HG03439 (cell line): ENCODE measurements around the gene LYZL6.
"Not testable (repeated sequence)": the region's sequence is repeated elsewhere in the genome, so short reads cannot be mapped to it uniquely, and the experiment has no call there.

Experiments
- ATAC-seq: cut with Tn5 transposase; IDR thresholded peaks from one replicate; pipeline ENCODE4 v1.9.1; 2021; ENCODE audit warnings: mild to moderate bottlenecking, moderate library complexity; ENCODE audit not compliant: unreplicated experiment

The LYZL6 gene

DNA sequence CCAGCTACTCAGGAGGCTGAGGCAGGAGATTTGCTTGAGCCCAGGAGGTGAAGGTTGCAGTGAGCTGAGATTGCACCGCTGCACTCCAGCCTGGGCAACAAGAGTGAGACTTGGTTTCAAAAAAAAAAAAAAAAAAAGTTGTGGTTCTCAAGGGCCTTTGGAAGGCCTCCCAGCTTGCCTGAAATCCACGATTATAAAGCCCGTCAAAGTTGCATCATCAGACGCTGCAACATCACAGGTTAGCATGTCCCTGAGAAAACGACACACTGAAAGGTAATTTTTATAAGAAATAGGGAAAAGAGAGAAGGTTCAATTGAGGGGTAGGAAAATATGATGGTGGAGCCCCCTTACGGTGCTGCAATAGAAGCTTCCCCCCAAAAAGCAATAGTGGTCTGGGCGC, 4.6 kb upstream of the LYZL6 start:
- ATAC-seq = no peak

DNA sequence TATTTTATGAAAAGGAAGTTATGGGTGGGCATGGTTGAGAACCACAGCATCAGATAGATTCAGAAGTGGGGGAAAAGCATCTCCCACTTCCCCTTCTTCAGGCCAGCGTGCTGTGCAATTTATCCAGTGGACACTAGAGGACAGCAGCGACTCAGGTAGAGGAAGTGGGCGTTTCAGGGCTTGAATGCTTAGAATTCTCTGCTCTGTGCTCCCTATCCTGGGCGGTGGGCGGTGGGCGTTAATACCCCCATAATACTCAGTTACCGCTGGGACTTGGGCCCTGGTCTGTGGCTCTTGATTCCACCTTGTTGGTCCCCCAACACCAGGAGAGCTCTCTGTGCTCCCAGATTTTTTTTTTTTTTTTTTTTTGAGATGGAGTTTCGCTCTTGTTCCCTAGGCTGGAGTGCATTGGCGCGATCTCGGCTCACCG, 3.7 kb upstream of the LYZL6 start:
- ATAC-seq = no peak

DNA sequence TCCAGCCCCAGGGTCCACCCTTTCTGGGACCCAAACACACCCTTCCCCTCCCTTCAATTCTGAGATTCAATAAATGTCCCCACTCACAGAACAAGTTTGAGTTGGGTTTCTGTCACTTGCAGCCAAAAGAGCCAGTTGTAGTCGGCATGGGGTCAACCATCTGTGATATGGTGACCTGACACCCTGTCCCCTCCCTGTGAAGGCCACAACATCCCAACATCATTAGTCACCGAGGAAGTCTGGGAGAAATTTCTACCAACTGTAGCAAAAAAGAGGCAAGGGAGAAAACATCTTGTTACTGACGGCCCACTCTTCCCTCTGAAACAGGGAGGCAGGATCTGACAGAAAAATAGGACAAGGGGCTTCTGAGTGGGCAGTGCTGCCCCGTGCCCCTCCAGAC, 638 bp upstream of the LYZL6 start:
- no peak for ATAC-seq

DNA sequence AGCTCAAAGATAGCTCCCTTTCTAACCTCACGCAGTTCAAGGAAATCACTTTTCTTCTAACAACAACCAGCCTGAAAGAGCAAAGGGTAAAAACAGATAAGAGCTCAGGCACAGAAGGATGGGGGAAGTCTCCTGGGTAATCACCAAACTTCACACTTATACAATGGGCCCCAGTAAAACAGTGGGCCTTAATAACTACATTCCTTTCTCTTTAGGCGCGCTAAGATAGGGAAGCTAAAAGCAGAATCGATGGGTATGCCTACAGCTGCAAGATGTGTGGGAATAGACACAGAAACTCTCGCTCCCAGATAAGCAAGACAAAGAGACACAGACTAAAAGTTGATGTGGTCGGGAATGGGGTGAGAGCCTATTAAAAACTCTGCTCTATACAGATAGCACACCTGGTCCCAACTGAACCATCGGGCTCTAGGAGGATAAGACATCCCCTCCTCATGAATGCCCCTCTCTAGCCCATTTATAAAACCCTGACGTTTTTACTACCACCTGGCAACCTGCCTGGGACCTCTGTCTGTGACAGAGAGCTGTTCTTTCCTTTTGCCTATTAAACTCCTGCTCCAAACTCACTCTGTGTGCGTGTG, 826 bp downstream of the LYZL6 start:
- ATAC-seq = no peak

DNA sequence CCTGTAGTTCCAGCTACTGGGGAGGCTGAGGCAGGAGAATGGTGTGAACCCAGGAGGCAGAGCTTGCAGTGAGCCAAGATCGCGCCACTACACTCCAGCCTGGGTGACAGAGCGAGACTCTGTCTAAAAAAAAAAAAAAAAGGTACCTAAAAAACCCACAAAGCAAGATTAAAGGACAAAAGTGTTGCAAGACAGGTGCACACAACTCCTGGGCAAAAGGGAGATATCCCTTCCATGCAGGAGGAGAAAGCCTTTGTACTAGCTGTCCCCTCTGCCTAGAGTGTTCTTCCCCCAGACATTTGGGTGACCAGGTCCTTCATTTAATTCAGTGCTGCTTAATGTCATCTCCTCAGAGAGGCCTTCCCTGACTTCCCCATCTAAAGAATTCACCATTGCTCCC, 5.0 kb downstream of the LYZL6 start:
- ATAC-seq = not testable (repeated sequence)

DNA sequence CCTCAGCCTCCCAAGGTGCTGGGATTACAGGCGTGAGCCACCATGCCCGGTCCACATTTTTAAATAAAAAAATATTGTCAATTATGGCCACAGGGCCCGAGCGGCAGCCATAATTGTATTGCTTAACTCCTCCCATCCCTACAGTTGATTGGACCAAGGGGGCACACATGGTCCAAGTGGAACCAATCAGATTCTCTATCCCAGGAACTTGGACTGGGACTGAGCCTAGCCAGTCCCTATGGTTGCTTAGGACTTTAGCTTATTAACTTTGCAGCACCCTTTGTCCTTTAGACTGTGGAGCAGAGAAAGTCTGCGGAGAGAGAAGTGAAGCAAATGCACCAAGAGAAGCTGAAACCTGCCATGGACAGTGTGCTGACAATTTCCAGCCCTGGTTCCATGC, 7.5 kb downstream of the LYZL6 start:
- ATAC-seq = no peak

DNA sequence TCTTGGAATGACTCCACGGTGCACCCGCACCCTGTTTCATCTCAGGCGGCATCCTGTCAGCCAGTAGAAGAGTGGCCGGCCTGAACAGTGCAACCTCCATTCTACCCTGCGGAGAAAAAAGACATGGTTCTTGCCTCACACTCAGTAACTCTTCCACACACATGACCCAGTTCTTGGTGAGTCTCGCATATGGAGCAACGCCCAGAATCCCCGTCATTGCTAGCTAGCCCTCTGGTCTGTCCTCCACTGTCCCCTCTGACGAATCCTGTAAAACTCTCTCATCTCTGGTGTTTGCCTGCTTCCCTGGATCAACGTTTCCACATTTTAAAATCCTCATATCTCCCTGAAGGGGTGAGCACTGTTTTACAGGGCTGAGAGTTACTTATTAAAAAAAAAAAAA, 8.8 kb downstream of the LYZL6 start:
- ATAC-seq = no peak

DNA sequence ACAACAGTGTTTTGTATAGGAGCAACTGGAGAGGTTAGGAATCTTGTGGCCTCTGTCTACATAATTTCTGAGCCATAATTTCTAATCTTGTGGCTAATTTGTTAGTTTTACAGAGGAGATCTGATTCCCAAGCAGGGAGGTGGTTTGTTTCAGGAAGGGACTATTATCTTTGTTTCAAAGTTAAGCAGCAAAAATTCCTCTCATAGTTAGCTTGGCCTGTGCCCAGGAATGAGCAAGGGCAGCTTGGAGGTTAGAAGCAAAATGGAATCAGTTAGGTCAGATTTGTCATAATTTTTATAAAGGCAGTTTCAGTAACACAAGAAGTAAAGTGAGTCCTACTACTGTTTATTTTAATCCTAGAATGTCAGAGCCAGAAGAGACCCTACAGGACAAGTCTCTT, 10.9 kb downstream of the LYZL6 start:
- no peak for ATAC-seq

DNA sequence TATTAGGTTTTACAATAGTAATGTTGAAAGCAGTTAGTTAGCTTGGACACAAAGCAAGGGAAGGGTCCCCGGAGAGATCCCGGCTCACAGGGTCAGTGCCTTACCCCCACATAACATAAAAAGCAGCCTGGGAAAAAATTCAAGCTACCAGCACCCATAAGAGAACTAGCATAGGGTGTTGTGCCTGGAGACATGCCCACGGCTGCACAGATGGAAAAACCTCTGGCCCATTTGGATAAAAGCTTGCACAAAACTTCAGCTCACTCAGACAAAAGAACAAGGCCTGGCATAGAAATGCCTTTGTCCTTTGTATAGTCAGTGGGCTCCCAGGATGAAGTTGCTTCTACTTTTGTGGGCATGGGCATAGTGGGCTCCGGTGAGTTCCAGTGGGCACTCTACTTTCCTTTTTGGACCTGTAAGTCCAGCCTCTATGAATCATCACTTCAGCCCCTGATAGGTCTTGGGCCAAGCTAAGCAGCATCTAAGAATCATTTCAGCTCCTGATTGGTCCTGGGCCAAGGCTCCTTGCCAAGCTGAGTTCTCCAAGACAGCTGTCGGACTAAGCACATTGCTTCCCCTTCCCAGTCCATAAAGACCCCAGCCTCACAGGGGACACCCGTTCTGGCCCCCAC, 11.6 kb downstream of the LYZL6 start:
- ATAC-seq = no peak

DNA sequence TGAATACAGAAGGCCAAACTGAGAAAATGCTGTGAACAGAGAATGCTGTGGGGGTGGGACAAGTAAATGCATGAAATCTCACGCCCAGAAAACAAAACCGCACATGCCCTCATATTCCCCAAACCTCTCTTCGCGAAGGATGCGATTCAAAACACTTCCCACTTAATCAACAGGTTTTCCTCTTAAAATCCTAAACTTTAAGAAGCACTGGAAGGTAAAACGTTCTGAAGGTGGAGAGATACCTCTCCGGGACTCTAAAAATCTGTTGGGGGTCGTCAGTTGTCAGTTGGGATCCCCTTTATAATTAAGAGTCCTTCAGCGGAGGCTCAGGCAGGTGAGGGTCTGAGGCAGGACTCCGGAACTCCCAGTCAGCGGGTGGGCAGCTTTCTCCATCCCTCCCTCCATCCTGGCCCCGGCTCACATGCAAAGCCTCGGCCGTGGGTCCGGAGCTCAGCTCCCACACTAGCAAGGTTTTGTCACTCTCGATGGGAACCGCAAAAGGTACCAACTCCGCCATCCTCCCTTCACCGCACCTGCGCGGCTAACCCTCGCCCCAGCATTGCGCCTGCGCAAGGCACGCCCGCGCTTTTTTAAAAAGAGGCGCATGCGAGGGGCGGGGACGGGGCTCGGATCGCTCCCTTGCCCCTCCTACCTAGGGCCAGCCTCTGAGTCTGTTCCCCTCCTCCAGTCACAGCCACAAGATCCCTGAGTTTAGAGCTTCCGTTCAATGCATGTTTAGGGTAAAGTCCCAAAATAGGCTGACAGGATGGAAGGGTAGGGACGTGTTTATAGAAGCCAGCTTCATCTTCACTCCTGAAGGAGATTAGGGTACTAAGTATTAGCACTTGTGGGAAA, 13.1 kb downstream of the LYZL6 start, which contains the start of gene RDM1:
TSS of gene RDM1 (minus strand) at position 563 of the 855 bp plus-strand sequence. CDS start at position 517, 46 bp downstream.
- peak; percentile 66 for ATAC-seq

DNA sequence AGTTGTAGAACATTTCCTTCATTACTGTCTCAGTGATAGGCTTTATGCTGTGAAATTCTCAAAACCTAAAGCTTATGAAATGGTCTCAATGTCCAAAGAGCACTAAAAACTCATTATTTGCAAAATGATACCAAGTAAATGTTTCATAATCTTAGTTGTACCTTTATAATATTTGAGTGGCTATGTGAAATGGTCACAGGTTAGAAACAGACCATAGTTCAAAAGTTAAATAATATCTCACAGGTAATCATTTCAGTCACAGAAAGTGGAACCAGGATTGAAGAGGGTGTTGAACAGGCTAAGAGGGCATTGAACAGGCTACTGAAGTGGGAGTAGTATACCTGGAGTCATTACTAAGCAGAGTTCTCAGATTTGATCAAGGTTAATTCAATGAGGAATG, 15.8 kb downstream of the LYZL6 start:
- ATAC-seq = no peak

DNA sequence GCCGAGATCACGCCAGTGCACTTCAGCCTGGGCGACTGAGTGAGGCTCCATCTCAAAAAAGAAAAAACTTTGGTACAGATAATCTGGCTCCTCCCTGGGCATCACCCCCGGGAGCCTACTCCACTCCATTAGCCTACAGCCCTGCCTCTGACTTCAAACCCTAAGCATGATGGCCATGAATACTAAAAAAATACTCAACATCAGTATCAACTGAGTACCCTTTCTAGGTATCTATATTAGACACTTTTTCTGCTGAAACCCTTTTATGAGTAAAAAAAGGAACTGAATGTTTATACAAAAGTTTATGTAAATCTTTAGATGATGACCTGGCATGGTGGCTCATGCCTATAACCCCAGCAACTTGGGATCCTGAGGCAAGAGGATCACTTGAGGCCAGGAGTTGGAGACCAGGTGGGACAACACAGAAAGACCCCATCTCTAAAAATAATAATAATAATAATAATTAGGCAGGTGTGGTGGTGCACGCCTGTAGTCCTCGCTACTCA, 19.9 kb downstream of the LYZL6 start:
- no peak for ATAC-seq

DNA sequence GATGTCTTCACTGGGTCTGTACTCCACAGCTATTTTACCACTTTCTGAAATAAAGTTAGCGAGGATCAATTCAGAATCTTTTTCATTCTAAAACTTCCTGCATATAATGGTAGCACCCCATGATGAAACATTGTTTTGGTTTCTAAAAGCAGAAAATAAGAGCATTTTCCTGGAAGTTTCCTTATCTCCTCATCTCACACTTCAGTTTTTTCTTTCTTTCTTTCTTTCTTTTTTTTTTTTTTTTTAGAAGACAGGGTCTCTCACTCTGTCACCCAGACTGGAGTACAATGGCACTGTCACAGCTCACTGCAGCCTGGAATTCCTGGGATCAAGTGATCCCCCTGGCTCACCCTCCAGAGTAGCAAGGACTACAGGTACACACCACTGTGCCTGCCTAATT, 23.3 kb downstream of the LYZL6 start:
- no peak for ATAC-seq

DNA sequence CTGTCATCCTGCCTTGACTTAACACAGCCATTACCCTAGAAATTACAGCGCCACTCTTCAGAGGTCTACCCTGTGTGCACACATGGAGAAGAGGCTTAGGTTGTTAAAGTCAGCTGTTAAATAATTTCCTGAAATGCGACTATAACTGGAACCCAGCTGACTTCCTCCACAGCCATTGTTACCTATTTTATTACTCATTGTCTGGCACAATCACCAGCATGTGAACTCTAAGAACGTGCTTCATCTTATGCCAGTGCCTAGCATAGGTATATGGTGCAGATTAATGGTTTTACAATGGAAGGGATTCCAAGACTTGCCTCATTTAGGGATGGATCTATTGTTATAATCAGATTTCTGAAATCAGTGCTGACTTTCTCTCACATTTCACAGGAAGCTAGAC, 24.8 kb downstream of the LYZL6 start:
- no peak for ATAC-seq

DNA sequence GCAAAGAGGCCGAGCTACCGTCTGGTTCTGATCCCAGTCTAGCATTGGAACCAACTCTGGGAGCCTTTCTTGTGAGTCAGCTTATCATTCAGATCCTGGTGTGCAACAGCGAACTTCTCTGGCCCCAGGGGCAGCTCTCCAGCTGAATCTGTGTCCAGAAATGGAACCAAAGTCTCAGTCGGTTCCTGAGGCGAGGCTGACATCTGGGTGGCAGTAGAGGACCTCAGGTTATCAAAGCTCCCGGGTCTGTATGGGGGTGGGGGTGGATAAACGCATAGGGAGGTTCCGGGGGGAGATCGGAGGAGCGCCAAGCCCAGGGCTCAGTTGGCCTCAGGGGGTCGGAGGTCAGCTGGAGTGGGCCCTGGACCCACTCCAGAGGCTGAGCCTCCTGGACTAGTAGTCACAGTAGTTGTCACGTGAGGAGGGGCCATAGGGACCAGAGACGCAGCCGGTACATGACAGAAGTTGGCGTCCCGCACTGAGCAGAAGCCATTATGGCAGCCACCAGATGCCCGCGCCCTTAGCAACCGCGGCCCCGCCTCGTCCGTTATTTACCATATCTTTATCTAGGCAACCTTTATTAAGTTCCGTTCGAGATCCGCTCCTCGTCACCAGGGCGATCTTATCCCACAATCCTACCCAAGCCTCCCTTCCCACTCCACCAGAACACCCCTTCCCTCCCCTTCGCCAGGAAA, 25.8 kb downstream of the LYZL6 start:
- ATAC-seq = no peak

DNA sequence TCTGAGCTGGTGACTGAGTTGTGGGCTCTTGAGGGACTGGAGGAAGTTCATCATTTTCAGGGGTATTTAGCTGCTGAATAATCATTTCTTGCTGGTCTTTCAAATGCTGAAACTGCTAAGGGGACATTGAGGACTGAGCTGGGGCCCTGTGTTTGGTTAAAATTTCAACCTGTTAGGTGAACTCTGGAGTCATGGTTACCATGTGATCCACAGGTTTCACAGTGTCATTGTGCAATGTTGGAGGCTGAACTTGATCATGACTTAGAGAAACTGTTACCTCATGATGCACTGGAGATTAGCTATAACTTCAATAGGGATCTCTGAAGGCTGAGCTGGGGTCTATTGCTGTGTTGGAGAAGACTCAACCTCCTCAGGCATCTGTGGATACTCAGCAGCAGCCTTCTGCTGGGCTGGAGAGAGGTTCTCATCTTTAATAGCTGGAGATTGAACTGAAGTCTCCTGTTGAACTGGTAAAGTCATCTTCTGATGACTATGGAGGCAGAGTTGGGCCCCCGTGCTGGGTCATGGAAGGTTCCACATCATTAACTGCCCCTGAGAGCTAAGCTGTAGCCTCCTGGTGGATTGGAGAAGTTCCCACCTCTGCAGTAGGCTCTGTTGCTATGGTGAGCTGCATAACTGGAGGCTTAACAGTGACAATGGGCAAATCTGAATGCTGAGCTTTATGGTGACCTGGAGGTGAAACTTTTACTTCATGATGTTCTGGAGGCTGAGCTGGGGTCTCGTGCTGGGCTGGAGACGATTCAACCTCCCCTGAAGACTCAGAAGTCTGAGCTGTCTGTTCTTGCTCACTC, 28.2 kb downstream of the LYZL6 start:
- no peak for ATAC-seq

DNA sequence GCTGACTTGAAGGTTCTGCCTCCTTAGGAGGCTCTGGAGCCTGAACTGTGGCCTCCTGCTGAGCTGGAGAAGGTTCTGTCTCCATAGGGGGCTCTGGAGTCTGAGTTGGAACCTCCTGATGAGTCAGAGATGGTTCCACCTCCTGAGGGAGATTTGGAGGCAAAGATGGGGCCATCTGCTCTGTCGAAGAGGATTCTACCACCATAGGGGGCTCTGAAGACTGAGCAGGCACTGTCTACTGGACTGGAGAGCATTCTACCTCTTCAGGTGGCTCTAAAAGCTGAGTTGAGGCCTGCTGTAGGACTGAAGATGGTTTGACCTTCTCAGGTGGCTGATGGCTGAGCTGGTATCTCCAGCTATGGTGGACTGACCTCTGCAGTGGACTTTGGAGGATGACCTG, 29.2 kb downstream of the LYZL6 start:
- no peak for ATAC-seq

DNA sequence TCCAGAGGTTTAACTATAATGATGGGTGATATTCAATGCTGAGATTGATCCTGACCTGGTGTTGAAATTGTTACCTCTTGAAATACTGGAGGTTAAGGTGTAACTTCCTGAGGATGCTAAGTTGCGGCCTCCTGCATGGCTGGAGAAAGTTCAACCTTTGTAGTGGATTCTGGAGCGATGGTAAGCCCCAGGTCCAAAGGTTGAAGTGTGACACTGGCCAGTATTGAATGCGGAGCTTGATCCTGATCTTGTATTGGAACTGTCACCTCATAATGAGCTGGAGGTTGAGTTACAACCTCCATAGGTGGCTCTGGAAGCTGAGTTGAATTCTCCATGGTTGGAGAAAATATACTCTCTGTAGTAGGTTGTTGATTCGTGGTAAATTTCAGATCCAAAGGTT, 29.9 kb downstream of the LYZL6 start:
- ATAC-seq = no peak

DNA sequence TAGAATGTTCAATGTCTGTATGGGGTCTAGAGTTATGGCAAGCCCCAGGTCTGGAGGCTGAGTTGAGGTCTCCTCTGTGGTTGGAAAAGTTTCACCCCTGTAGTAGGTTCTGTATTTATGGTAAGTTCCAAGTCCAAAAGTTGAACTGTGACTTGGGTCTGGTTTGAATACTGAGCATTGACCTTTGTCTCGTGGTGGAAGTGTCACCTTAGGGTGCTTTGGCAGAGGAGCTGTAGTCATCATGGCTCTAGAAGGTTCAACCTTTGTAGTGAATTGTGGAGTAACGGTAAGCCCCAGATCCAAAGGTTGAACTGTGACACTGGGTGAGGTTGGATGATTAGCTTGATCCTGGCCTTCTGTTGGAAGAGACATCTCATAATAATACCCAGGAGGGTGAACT, 30.6 kb downstream of the LYZL6 start:
- no peak for ATAC-seq

DNA sequence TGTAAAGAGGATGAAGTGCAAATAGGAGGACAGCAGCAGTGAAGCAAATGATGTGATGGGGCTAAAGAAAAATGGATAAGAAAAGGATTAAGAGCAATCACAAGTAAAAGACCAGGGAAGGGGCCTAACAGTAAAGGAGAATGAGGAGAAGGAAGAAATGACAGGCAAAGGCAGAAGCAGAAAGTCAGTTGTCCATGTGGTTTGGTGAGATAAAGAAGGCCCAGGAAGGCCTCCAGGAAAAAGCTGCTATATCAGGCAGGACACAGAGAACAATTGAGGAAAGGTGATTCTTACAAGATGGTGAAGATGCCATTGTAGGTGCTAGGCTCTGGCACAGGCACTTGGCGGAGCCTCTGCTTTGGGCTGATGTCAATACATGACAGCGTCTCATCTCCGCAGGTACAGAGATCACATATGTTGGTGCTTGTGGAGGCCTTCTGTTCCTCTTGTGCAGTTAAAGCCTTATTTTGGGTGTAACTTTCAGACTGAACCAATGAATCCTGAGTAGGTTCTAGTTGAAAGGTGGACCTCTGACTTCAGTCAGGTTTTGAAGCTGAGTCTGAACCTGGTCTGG, 31.1 kb downstream of the LYZL6 start:
- no peak for ATAC-seq
